ENCODE results near the gene PGS1. TPM values are rescaled to one million over a fixed set of nuclear protein-coding genes. Genes with fewer than 3 reads are reported as not detected.

The PGS1 gene
- total and polyA plus RNA-seq, 2 experiments from 2014 or later, result 30.4 to 42.5 TPM

GRCh38 chr17:78416791-78417530 lies 38.5 kb downstream of the PGS1 start:
- H3K4me2 ChIP-seq, result peak overlapping the region; percentile 22
- H3K27me3 ChIP-seq, result no peaks in the 10 kb centered on the region
- DNase-seq (ENCODE audit: low spot score), result peak; percentile 56
- no peak overlapping the region for H2AFZ ChIP-seq
- WGBS (ENCODE audit: low lambda C conversion rate, missing lambda C conversion rate), result 63% methylated on average over 15 of the region's 15 CpGs
- H3K79me2 ChIP-seq, result peaks cover 49% of the 10 kb centered on the region
- H3K4me3 ChIP-seq, result no peak overlapping the region
- H3K4me1 ChIP-seq (ENCODE audit: insufficient read depth), result peaks cover 48% of the 10 kb centered on the region
- H3K36me3 ChIP-seq (replicated peaks; ENCODE audit: insufficient read depth, low read depth), result no peaks in the 10 kb centered on the region
- H3K9me3 ChIP-seq (ENCODE audit: low read depth), result no peaks in the 10 kb centered on the region
- H3K9me2 ChIP-seq (replicated peaks; ENCODE audit: insufficient read depth), result no peaks in the 10 kb centered on the region
- TF ChIP-seq EZH2phosphoT487 (IDR thresholded peaks at IDR 0.05; ENCODE audit: low read depth, severe bottlenecking, unreplicated experiment) (no peak), CTCF (IDR thresholded peaks at IDR 0.05; ENCODE audit: poor library complexity) (no peak), EZH2 (IDR thresholded peaks at IDR 0.05; ENCODE audit: borderline replicate concordance) (no peak)
- H3K27ac ChIP-seq, result peak overlapping the region; percentile 90
- H4K20me1 ChIP-seq (ENCODE audit: insufficient read depth, poor library complexity, severe bottlenecking), result peaks cover 3% of the 10 kb centered on the region

- peaks cover 3% of the 10 kb centered on the region for H4K20me1 ChIP-seq (ENCODE audit: insufficient read depth, poor library complexity, severe bottlenecking)
- DNase-seq (ENCODE audit: low spot score), result no peak
- H2AFZ ChIP-seq, result no peak overlapping the region
- no peaks in the 10 kb centered on the region for H3K27me3 ChIP-seq
- H3K36me3 ChIP-seq (replicated peaks; ENCODE audit: insufficient read depth, low read depth), result no peaks in the 10 kb centered on the region
- H3K9me2 ChIP-seq (replicated peaks; ENCODE audit: insufficient read depth), result no peaks in the 10 kb centered on the region
- H3K4me3 ChIP-seq, result no peak overlapping the region
- no peak overlapping the region for H3K4me2 ChIP-seq
- 98% methylated on average over 13 of the region's 13 CpGs for WGBS (ENCODE audit: low lambda C conversion rate, missing lambda C conversion rate)
- peak overlapping the region; percentile 90 for H3K27ac ChIP-seq
- no peaks in the 10 kb centered on the region for H3K9me3 ChIP-seq (ENCODE audit: low read depth)
- H3K79me2 ChIP-seq, result peaks cover 47% of the 10 kb centered on the region
- TF ChIP-seq EZH2 (IDR thresholded peaks at IDR 0.05; ENCODE audit: borderline replicate concordance) (no peak), CTCF (IDR thresholded peaks at IDR 0.05; ENCODE audit: poor library complexity) (no peak), EZH2phosphoT487 (IDR thresholded peaks at IDR 0.05; ENCODE audit: low read depth, severe bottlenecking, unreplicated experiment) (no peak)
- peaks cover 46% of the 10 kb centered on the region for H3K4me1 ChIP-seq (ENCODE audit: insufficient read depth)
Observed at GRCh38 chr17:78417531-78417909, 39.1 kb downstream of the PGS1 start.

- H3K4me2 ChIP-seq, result no peak overlapping the region
- no peaks in the 10 kb centered on the region for H3K9me3 ChIP-seq (ENCODE audit: low read depth)
- H3K36me3 ChIP-seq (replicated peaks; ENCODE audit: insufficient read depth, low read depth), result no peaks in the 10 kb centered on the region
- H3K4me3 ChIP-seq, result no peak overlapping the region
- peaks cover 40% of the 10 kb centered on the region for H3K79me2 ChIP-seq
- H3K27ac ChIP-seq, result peak overlapping the region; percentile 17
- DNase-seq (ENCODE audit: low spot score), result no peak
- no peaks in the 10 kb centered on the region for H4K20me1 ChIP-seq (ENCODE audit: insufficient read depth, poor library complexity, severe bottlenecking)
- no peak overlapping the region for H2AFZ ChIP-seq
- 86% methylated on average over 12 of the region's 12 CpGs for WGBS (ENCODE audit: low lambda C conversion rate, missing lambda C conversion rate)
- peaks cover 42% of the 10 kb centered on the region for H3K4me1 ChIP-seq (ENCODE audit: insufficient read depth)
- H3K9me2 ChIP-seq (replicated peaks; ENCODE audit: insufficient read depth), result no peaks in the 10 kb centered on the region
- H3K27me3 ChIP-seq, result no peaks in the 10 kb centered on the region
- TF ChIP-seq EZH2 (IDR thresholded peaks at IDR 0.05; ENCODE audit: borderline replicate concordance), result no peak
- no peak for TF ChIP-seq EZH2phosphoT487 (IDR thresholded peaks at IDR 0.05; ENCODE audit: low read depth, severe bottlenecking, unreplicated experiment)
- TF ChIP-seq CTCF (IDR thresholded peaks at IDR 0.05; ENCODE audit: poor library complexity), result no peak
Observed at GRCh38 chr17:78418326-78419026, 40.0 kb downstream of the PGS1 start.
